ENCODE data around the gene PDE4A. TPM values are rescaled to one million over a fixed set of nuclear protein-coding genes. Genes with fewer than 3 reads are reported as not detected.

Gene PDE4A
- total RNA-seq, 2 experiments from 2014 or later, result 24.6 to 25.5 TPM

GRCh38 chr19:10508707-10509106, 88.4 kb downstream of the PDE4A start:
- ATAC-seq (peak; percentile 40), DNase-seq (peak; percentile 68)
- ChIA-PET POLR2A (interaction anchor here (0.5 to 1.2 kb wide), 4 partner anchors 8 to 139 kb away, joined by 3 to 4 read pairs (median 4); no protein-coding TSS in a partner anchor), CTCF (interaction anchor here (1.0 to 2.8 kb wide), 10 partner anchors 21 to 209 kb away, joined by 3 to 7 read pairs (median 4); partner anchors contain the start of genes DNM2 and KRI1)
- Mint-ChIP-seq H3K4me3 (no peak overlapping the region), H3K36me3 (ENCODE audit: low read depth) (no peaks in the 10 kb centered on the region), H3K27me3 (peaks cover 10% of the 10 kb centered on the region), H3K27ac (peak overlapping the region; percentile 14), H3K9me3 (no peaks in the 10 kb centered on the region), H3K4me1 (ENCODE audit: low read depth) (peaks cover 20% of the 10 kb centered on the region)
- intact Hi-C loops (cut with micrococcal nuclease), result loop anchor here (5.0 kb wide), 1 partner anchor 59 kb away; the partner anchor contains the start of genes CDKN2D and KRI1
- no peak for TF ChIP-seq CTCF (IDR thresholded peaks at IDR 0.05)

- Mint-ChIP-seq H3K4me3 (no peak overlapping the region), H3K9me3 (no peaks in the 10 kb centered on the region), H3K36me3 (ENCODE audit: low read depth) (no peaks in the 10 kb centered on the region), H3K4me1 (ENCODE audit: low read depth) (peaks cover 21% of the 10 kb centered on the region), H3K27ac (no peak overlapping the region), H3K27me3 (peaks cover 22% of the 10 kb centered on the region)
- ATAC-seq, result no peak
- CTCF ChIA-PET, result interaction anchor here (0.9 to 2.8 kb wide), 13 partner anchors 10 to 189 kb away, joined by 3 to 8 read pairs (median 5); no protein-coding TSS in a partner anchor
- intact Hi-C loops (cut with micrococcal nuclease), result no loop called here
- DNase-seq, result peak; percentile 77
- POLR2A ChIA-PET, result no interaction called here
- peak; percentile 92 for TF ChIP-seq CTCF (IDR thresholded peaks at IDR 0.05)
Observed at GRCh38 chr19:10510301-10510802, 90.0 kb downstream of the PDE4A start.

- H3K27ac Mint-ChIP-seq, result no peak overlapping the region
- ChIA-PET CTCF (interaction anchor here (0.7 kb wide), 1 partner anchor 54 kb away, joined by 3 read pairs; no protein-coding TSS in a partner anchor), POLR2A (no interaction called here)
- H3K9me3 Mint-ChIP-seq, result no peaks in the 10 kb centered on the region
- ATAC-seq, result no peak
- H3K36me3 Mint-ChIP-seq (ENCODE audit: low read depth), result no peaks in the 10 kb centered on the region
- peaks cover 22% of the 10 kb centered on the region for H3K4me1 Mint-ChIP-seq (ENCODE audit: low read depth)
- H3K27me3 Mint-ChIP-seq, result peaks cover 39% of the 10 kb centered on the region
- intact Hi-C loops (cut with micrococcal nuclease), result no loop called here
- no peak overlapping the region for H3K4me3 Mint-ChIP-seq
- TF ChIP-seq CTCF (IDR thresholded peaks at IDR 0.05), result no peak
- DNase-seq, result no peak
Observed at GRCh38 chr19:10513223-10513622, 92.9 kb downstream of the PDE4A start.

DNA sequence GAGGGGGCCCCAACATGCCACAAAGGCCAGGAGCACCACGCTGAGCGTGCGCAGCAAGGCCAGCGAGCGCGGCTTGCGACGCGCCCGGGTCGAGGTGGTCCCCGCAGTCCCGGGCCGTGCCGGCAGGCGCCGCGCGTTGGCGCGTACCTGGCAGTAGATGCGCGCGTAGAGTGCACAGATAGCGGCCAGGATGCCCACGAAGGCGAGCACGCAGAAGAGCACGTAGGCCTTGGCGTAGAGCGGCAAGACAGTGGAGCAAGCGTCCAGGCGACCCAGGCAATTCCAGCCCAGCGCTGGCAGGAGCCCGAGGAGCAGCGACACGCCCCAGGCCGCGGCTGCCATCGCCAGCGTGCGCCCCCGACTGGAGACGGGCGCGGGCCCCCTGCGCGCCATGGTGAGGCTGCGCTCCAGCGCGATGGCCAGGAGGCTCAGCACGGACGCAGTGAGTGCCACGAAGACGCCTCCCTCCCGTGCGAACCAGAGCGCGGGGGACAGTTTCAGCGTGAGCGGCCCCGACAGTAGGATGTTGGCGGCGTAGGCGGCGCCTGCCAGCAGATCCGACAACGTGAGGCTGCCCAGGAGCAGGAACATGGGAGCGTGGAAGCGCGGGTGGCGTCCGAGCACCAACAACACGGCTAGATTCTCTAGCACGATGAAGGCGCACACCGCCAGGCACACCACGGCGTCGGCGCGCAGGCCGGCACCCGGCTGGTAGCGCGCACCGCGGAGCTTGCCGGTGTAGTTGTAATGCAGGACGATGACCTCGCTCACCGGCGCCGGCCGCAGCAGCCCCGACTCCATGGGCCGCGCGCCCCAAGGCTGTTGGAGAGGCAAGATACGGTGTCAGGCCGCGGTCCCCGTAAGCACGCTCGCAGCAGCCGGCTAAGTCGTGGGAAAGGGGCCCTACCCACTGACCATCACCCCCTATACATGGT, 94.1 kb downstream of the PDE4A start:
- H3K36me3 Mint-ChIP-seq (ENCODE audit: low read depth), result no peaks in the 10 kb centered on the region
- H3K4me1 Mint-ChIP-seq (ENCODE audit: low read depth), result peaks cover 26% of the 10 kb centered on the region
- ATAC-seq (peak; percentile 76), DNase-seq (peak; percentile 70)
- ChIA-PET CTCF (no interaction called here), POLR2A (no interaction called here)
- intact Hi-C loops (cut with micrococcal nuclease), result no loop called here
- no peak overlapping the region for H3K27ac Mint-ChIP-seq
- peaks cover 51% of the 10 kb centered on the region for H3K27me3 Mint-ChIP-seq
- TF ChIP-seq CTCF (IDR thresholded peaks at IDR 0.05), result peak; percentile 50
- H3K9me3 Mint-ChIP-seq, result no peaks in the 10 kb centered on the region
- H3K4me3 Mint-ChIP-seq, result peak overlapping the region; percentile 34

DNA sequence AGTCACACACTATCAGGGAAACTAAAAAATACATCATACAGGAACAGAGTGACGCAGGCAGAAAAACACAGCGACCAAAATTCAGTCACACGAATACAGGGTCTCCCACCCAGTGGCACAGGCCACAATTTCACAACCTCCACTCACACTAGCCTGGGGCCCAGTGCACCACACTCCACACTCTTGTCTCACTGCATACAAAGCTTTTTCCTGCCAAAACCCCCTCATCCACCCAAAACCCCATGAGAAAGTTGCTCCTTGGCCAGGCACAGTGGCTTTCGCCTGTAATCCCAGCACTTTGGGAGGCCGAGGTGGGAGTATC, 95.7 kb downstream of the PDE4A start:
- H3K36me3 Mint-ChIP-seq (ENCODE audit: low read depth), result no peaks in the 10 kb centered on the region
- DNase-seq (no peak), ATAC-seq (no peak)
- peaks cover 54% of the 10 kb centered on the region for H3K27me3 Mint-ChIP-seq
- peak overlapping the region; percentile 1 for H3K27ac Mint-ChIP-seq
- H3K4me1 Mint-ChIP-seq (ENCODE audit: low read depth), result peaks cover 24% of the 10 kb centered on the region
- POLR2A ChIA-PET, result interaction anchor here (1.2 kb wide), 2 partner anchors 51 to 128 kb away, joined by 3 read pairs; no protein-coding TSS in a partner anchor
- H3K9me3 Mint-ChIP-seq, result no peaks in the 10 kb centered on the region
- CTCF ChIA-PET, result interaction anchor here (1.1 to 1.3 kb wide), 2 partner anchors 32 to 35 kb away, joined by 4 to 5 read pairs; no protein-coding TSS in a partner anchor
- no peak for TF ChIP-seq CTCF (IDR thresholded peaks at IDR 0.05)
- intact Hi-C loops (cut with micrococcal nuclease), result no loop called here
- peak overlapping the region; percentile 34 for H3K4me3 Mint-ChIP-seq
